A549 (cell line): ENCODE measurements around the gene PIP4K2B. TPM values are rescaled to one million over a fixed set of nuclear protein-coding genes. Genes with fewer than 3 reads are reported as not detected.
"Not testable (repeated sequence)": the region's sequence is repeated elsewhere in the genome, so short reads cannot be mapped to it uniquely, and the experiment has no call there.

Experiments
- ATAC-seq, 2 experiments: fragments of 200-7000 bp in 1 of 2; fragments of >200 bp in 1 of 2; cut with Nextera tagmentation in 1 of 2; cut with Tn5 transposase in 1 of 2; 3 replicates each; pipeline versions ENCODE4 v1.8.0 to v1.9.1; 2018 to 2020; ENCODE audit warnings: mild to moderate bottlenecking in 1 of 2, moderate library complexity in 1 of 2
- CTCF ChIA-PET: fragments of 300-600 bp; sonication (Branson Sonifier 250); formaldehyde crosslinking; extraction: SDS; loops from one replicate; lab custom pipeline; 2021; ENCODE audit warnings: antibody characterized with exemption, inconsistent platforms; lab: Yijun Ruan, JAX
- POLR2A ChIA-PET: fragments of 350-600 bp; formaldehyde crosslinking; extraction: SDS; loops from one replicate; lab custom pipeline; 2021; ENCODE audit warnings: antibody characterized with exemption, inconsistent platforms; lab: Yijun Ruan, JAX
- DNase-seq, 2 experiments: peaks; one replicate each; pipeline versions ENCODE4 v3.0.0 to v3.0.0-alpha.2; 2011 to 2016; ENCODE audit warnings: low read depth in 1 of 2, low spot score in 1 of 2
- FAIRE-seq: peaks from 2 replicates; lab custom pipeline; 2011; peaks lifted over from hg19 to GRCh38; lab: Jason Lieb, UNC
- H3K27ac ChIP-seq, 2 experiments: fragments of >200 bp; sonication (Bioruptor Twin); formaldehyde crosslinking; 3 replicates each; pipeline ENCODE4 v1.5.1; 2016 to 2017
- H3K4me1 ChIP-seq: fragments of >200 bp; sonication (Bioruptor Twin); formaldehyde crosslinking; 3 replicates; pipeline ENCODE4 v1.6.1; 2016
- H3K4me2 ChIP-seq: fragments of >200 bp; sonication (Bioruptor Twin); formaldehyde crosslinking; 3 replicates; pipeline ENCODE4 v1.6.1; 2016
- H3K4me3 ChIP-seq: fragments of >200 bp; sonication (Bioruptor Twin); formaldehyde crosslinking; 3 replicates; pipeline ENCODE4 v1.5.1; 2016
- H3K9me3 ChIP-seq: fragments of >200 bp; sonication (Bioruptor Twin); formaldehyde crosslinking; 3 replicates; pipeline ENCODE4 v1.6.1; 2016
- CBX8 ChIP-seq: fragments of 200-600 bp; sonication (generic); IDR thresholded peaks from 2 replicates; pipeline ENCODE4 v1.6.1; 2016
- CEBPB ChIP-seq, 2 experiments: fragments of >200 bp in 1 of 2; sonication (Bioruptor Twin) in 1 of 2; formaldehyde crosslinking in 1 of 2; IDR thresholded peaks; 2 replicates each; pipeline ENCODE4 v1.6.1; 2012 to 2016
- CHD4 ChIP-seq: fragments of 200-600 bp; sonication (generic); IDR thresholded peaks from 2 replicates; pipeline ENCODE4 v1.6.1; 2016; ENCODE audit warnings: antibody characterized with exemption, mild to moderate bottlenecking, borderline replicate concordance
- EHMT2 ChIP-seq: fragments of 200-600 bp; sonication (generic); IDR thresholded peaks from 2 replicates; pipeline ENCODE4 v1.6.1; 2016; ENCODE audit warnings: antibody characterized with exemption, low read depth, mild to moderate bottlenecking, moderate library complexity
- ESRRA ChIP-seq: fragments of 150-350 bp; IDR thresholded peaks from 2 replicates; pipeline ENCODE4 v1.6.1; 2014; ENCODE audit warnings: mild to moderate bottlenecking, low read length, borderline replicate concordance
- FOSB ChIP-seq: fragments of 250-450 bp; sonication (Bioruptor Pico); IDR thresholded peaks from 2 replicates; pipeline ENCODE4 v1.5.0; 2020; ENCODE audit warnings: mild to moderate bottlenecking, moderate library complexity
- GATA3 ChIP-seq: IDR thresholded peaks from 2 replicates; pipeline ENCODE4 v1.6.1; 2012; ENCODE audit warnings: borderline replicate concordance
- HOXA7 ChIP-seq: fragments of 250-450 bp; sonication (Bioruptor Pico); IDR thresholded peaks from 2 replicates; pipeline ENCODE4 v1.5.0; 2020; ENCODE audit warnings: mild to moderate bottlenecking, moderate library complexity
- KDM1A ChIP-seq: fragments of 200-600 bp; sonication (generic); IDR thresholded peaks from 2 replicates; pipeline ENCODE4 v1.6.1; 2016; ENCODE audit warnings: low read depth, mild to moderate bottlenecking
- KDM5A ChIP-seq: fragments of 200-600 bp; sonication (generic); IDR thresholded peaks from 2 replicates; pipeline ENCODE4 v1.6.1; 2016; ENCODE audit warnings: antibody characterized with exemption, mild to moderate bottlenecking
- PHF8 ChIP-seq: fragments of 200-600 bp; sonication (generic); IDR thresholded peaks from 2 replicates; pipeline ENCODE4 v1.6.1; 2016; ENCODE audit warnings: low read depth, mild to moderate bottlenecking, antibody characterized with exemption, moderate library complexity, borderline replicate concordance
- POLR2A ChIP-seq: IDR thresholded peaks from 2 replicates; pipeline ENCODE4 v1.6.1; 2012; ENCODE audit warnings: mild to moderate bottlenecking, low read length
- SREBF2 ChIP-seq: fragments of 450-650 bp; IDR thresholded peaks from 2 replicates; pipeline ENCODE4 v1.6.1; 2014; ENCODE audit warnings: mild to moderate bottlenecking, moderate library complexity
- ZC3H11A ChIP-seq: fragments of 450-650 bp; IDR thresholded peaks from 2 replicates; pipeline ENCODE4 v1.6.1; 2014; ENCODE audit warnings: antibody characterized with exemption, mild to moderate bottlenecking
- ZFP36 ChIP-seq: fragments of 450-650 bp; IDR thresholded peaks from 2 replicates; pipeline ENCODE4 v1.6.1; 2014; ENCODE audit warnings: borderline replicate concordance; ENCODE audit not compliant: partially characterized antibody
- ZNF302 ChIP-seq: fragments of 250-450 bp; sonication (Bioruptor Pico); IDR thresholded peaks from 2 replicates; pipeline ENCODE4 v1.9.0; 2021; ENCODE audit warnings: inconsistent platforms, mild to moderate bottlenecking, moderate library complexity
- ZSCAN20 ChIP-seq: fragments of 250-450 bp; sonication (Bioruptor Pico); IDR thresholded peaks from 2 replicates; pipeline ENCODE4 v1.8.0; 2022; ENCODE audit warnings: mild to moderate bottlenecking, moderate library complexity
- WGBS: methylation state at CpG from one replicate; pipeline ENCODE4 v1.1.6; 2017; ENCODE audit errors: missing lambda C conversion rate; 5-methylcytosine and 5-hydroxymethylcytosine counted together
- polyA plus RNA-seq, 4 experiments: library from polyadenylated mRNA; depleted of rRNA in 3 of 4; stranded (reverse); fragments of >200 nt; fragmentation: RNase III in 1 of 4; extraction: RNeasy Plus Mini Kit Qiagen cat#74134 plus additional on column Dnase treatment in 1 of 4; gene quantifications; 2 replicates in 3 of 4; 3 replicates in 1 of 4; pipeline ENCODE4 v1.2.3, GENCODE V29; 2011 to 2017
- TF ChIP-seq, protein P1 (sequence below): fragments of >200 bp; sonication (Bioruptor Twin); formaldehyde crosslinking; IDR thresholded peaks from 2 replicates; pipeline ENCODE4 v1.6.1; 2016
- TF ChIP-seq, protein P2 (sequence below): IDR thresholded peaks from 2 replicates; pipeline ENCODE4 v1.6.1; 2012
- TF ChIP-seq, protein P3 (sequence below): fragments of >200 bp; sonication (Bioruptor Twin); formaldehyde crosslinking; IDR thresholded peaks from 3 replicates; pipeline ENCODE4 v1.6.1; 2016
- TF ChIP-seq, protein P4 (sequence below): fragments of 250-450 bp; sonication (Bioruptor Pico); IDR thresholded peaks from 2 replicates; pipeline ENCODE4 v1.5.0; 2021; ENCODE audit warnings: mild to moderate bottlenecking, moderate library complexity, borderline replicate concordance

PIP4K2B gene
- polyA plus RNA-seq, 2 of the 4 experiments (the other 2 are of a cell fraction), result 40.3 to 53.7 TPM

DNA sequence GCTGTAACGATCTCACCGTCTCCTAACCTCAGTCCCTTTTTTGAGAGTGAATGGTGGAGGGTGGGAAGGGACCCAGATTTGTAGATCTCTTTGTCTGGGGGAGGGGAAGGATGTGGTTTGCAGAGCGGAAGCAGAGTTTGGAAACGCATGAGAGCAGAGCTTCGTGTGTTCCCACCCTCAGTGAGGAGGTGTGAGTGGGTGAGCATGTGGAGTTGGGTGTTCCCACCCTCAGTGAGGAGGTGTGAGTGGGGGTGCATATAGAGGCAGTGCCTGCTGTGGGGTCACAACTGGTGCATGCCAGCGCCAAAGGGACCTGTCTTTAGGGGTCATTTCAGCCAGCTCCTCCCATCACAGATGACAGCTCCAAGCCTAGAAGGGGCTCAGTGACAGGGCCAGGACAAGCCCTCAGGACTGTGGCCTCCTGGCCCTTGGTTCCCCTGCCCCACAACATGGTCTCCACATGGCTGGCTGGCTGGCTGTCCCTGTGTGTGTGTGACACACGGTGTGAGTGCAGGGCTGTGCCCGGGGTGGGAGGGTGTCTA, 71.0 kb downstream of the PIP4K2B start (continued):
- TF ChIP-seq CEBPB (IDR thresholded peaks at IDR 0.05), result no peak
- TF ChIP-seq, protein P1, sequence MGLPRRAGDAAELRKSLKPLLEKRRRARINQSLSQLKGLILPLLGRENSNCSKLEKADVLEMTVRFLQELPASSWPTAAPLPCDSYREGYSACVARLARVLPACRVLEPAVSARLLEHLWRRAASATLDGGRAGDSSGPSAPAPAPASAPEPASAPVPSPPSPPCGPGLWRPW, result no peak
- TF ChIP-seq, protein P2, sequence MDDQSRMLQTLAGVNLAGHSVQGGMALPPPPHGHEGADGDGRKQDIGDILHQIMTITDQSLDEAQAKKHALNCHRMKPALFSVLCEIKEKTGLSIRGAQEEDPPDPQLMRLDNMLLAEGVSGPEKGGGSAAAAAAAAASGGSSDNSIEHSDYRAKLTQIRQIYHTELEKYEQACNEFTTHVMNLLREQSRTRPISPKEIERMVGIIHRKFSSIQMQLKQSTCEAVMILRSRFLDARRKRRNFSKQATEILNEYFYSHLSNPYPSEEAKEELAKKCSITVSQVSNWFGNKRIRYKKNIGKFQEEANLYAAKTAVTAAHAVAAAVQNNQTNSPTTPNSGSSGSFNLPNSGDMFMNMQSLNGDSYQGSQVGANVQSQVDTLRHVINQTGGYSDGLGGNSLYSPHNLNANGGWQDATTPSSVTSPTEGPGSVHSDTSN, result no peak
- TF ChIP-seq ZC3H11A, result no peak
- TF ChIP-seq CBX8, result no peak
- no peak for TF ChIP-seq SREBF2

DNA sequence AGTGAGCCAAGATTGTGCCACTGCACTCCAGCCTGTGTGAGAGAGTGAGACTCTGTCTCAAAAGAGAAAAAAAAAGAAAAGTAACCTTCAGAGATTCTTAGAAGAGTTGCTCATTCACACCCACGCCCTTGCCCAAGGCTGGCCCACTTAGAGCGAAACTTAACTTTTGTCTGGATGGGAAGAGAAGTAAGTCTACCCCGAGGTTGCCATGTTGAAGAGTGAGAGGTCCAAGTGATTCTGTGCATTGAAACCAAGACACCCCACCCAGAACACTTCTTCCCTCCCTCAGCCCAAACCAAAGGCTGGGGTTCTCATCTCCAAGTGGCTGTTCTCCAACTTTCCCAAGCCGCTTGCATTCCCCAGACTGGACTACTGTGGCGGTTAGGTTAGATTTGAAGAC, 71.6 kb downstream of the PIP4K2B start:
- peaks cover 27% of the 10 kb centered on the region for H3K4me1 ChIP-seq
- ChIA-PET POLR2A (no interaction called here), CTCF (interaction anchor here (0.6 to 5.6 kb wide), 12 partner anchors 8 to 425 kb away, joined by 3 to 56 read pairs (median 4); partner anchors contain the start of genes EPOP and PSMB3)
- ATAC-seq, result no peak
- FAIRE-seq, result no peak
- WGBS, result 93% methylated on average over 5 of the region's 5 CpGs
- H3K27ac ChIP-seq, result no peak overlapping the region
- no peak overlapping the region for H3K4me2 ChIP-seq
- no peak for TF ChIP-seq KDM1A
- no peak for TF ChIP-seq ZSCAN20
- no peak for TF ChIP-seq FOSB
- no peak for TF ChIP-seq ESRRA
- TF ChIP-seq KDM5A, result no peak
- no peak for TF ChIP-seq EHMT2
- TF ChIP-seq, protein P3, sequence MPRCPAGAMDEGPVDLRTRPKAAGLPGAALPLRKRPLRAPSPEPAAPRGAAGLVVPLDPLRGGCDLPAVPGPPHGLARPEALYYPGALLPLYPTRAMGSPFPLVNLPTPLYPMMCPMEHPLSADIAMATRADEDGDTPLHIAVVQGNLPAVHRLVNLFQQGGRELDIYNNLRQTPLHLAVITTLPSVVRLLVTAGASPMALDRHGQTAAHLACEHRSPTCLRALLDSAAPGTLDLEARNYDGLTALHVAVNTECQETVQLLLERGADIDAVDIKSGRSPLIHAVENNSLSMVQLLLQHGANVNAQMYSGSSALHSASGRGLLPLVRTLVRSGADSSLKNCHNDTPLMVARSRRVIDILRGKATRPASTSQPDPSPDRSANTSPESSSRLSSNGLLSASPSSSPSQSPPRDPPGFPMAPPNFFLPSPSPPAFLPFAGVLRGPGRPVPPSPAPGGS, result no peak
- TF ChIP-seq POLR2A, result no peak
- TF ChIP-seq, protein P4, sequence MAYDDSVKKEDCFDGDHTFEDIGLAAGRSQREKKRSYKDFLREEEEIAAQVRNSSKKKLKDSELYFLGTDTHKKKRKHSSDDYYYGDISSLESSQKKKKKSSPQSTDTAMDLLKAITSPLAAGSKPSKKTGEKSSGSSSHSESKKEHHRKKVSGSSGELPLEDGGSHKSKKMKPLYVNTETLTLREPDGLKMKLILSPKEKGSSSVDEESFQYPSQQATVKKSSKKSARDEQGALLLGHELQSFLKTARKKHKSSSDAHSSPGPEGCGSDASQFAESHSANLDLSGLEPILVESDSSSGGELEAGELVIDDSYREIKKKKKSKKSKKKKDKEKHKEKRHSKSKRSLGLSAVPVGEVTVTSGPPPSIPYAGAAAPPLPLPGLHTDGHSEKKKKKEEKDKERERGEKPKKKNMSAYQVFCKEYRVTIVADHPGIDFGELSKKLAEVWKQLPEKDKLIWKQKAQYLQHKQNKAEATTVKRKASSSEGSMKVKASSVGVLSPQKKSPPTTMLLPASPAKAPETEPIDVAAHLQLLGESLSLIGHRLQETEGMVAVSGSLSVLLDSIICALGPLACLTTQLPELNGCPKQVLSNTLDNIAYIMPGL (CRISPR knock-in tag), result no peak
- TF ChIP-seq ZFP36, result no peak
- no peak for TF ChIP-seq HOXA7 (CRISPR knock-in tag)
- TF ChIP-seq PHF8, result no peak
- no peak for TF ChIP-seq GATA3
- no peak for TF ChIP-seq CHD4
- TF ChIP-seq ZNF302 (CRISPR knock-in tag), result no peak
- H3K9me3 ChIP-seq, result no peaks in the 10 kb centered on the region
- no peak overlapping the region for H3K4me3 ChIP-seq
- DNase-seq, result no peak

DNA sequence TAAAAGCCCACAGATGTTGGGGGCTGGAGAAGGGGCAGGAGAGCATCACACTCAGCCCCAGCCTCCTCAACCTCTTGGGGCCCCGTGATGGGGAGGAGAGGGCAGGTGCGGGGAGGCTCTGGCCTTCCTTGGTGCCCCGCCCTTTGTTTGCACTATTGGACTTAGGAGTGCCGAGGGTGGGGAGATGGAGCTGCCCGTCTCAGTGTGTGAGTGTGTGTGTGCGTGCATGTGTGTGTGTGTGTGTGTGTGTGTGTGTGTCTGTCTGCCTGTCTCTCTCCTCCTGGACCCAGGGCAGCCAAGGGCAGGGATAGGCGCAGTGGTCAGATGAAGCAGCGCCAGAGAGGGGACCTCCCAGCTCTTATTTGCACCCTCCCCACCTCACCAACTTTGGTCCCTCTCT, 73.2 kb downstream of the PIP4K2B start:
- H3K9me3 ChIP-seq, POLR2A ChIA-PET, H3K27ac ChIP-seq, FAIRE-seq, H3K4me3 ChIP-seq, ATAC-seq, H3K4me2 ChIP-seq: not testable (repeated sequence)
- 50% methylated on average over 8 of the region's 8 CpGs for WGBS
- peak in 1 of 2 experiments; percentile 66 for DNase-seq
- CTCF ChIA-PET, result interaction anchor here (1.1 to 2.0 kb wide), 5 partner anchors 9 to 58 kb away, joined by 3 to 14 read pairs (median 4); no protein-coding TSS in a partner anchor
- peaks cover 14% of the 10 kb centered on the region for H3K4me1 ChIP-seq
